ENCODE measurements around the gene ANTXRL.
"Not testable (repeated sequence)": the region's sequence is repeated elsewhere in the genome, so short reads cannot be mapped to it uniquely, and the experiment has no call there.

The ANTXRL gene

GRCh38 chr10:46286991-46287693 lies at the start of gene ANTXRL:
Gene ANTXRL (plus strand): TSS chr10:46286997. CDS start chr10:46287263, 266 bp downstream.
- DNase-seq (ENCODE audit: low read depth) = no peak

DNA sequence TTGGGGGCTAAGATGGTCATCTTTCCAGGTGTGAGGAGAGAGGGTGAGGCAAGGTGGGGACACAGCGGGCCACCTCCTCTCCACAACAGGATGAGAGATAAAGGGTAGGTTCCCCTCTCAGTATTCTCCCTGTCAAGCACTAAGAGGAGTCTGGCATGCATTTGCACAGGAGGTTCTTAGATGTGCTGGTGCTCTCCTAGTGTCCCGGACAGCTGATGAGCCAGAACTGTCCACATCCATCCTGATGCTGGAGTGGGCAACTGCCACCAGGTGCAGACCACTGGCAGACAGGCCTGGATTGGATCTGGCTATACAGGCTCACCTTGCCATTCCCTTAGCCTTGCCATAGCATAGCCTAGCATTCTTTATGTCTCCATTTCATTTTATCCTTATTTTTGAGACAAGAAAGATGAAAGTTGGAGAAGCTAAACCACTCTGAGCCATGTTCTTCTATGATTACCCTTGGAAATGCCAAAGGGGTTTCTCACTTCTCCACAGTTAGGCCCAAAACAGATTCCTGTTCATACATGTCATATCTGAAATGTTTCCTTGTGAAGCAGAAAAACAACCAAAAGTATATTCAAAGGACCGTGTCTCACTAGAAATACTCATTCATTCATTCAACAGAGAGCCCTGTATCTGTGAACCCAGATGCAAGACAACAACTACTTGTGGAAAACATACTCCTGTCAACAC lies 48.8 kb upstream of the ANTXRL start:
- DNase-seq (ENCODE audit: low read depth) = no peak

DNA sequence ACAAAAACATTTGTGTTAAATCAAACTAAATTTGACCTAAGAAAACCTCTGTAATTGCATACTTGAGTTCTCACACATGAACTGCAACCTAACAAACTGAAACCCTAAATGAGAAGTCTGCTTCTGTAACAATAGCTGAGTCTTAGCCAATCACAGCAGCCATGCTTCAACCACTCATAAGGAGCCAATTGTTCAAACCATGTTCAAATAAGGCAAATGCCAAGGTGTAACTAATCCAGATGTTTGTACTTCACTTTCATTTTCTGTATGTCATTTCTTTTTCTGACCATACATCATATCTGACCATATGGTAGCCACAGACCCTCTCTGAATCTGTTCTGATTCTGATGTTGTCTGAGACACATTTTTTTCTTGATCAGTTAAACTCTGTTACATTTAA lies 47.5 kb upstream of the ANTXRL start:
- DNase-seq (ENCODE audit: low read depth) = no peak

GRCh38 chr10:46239993-46240683 lies 46.7 kb upstream of the ANTXRL start:
- no peak for DNase-seq (ENCODE audit: low read depth)

- no peak for DNase-seq (ENCODE audit: low read depth)
These were observed 45.9 kb upstream of the ANTXRL start for GRCh38 chr10:46240684-46241565.

DNA sequence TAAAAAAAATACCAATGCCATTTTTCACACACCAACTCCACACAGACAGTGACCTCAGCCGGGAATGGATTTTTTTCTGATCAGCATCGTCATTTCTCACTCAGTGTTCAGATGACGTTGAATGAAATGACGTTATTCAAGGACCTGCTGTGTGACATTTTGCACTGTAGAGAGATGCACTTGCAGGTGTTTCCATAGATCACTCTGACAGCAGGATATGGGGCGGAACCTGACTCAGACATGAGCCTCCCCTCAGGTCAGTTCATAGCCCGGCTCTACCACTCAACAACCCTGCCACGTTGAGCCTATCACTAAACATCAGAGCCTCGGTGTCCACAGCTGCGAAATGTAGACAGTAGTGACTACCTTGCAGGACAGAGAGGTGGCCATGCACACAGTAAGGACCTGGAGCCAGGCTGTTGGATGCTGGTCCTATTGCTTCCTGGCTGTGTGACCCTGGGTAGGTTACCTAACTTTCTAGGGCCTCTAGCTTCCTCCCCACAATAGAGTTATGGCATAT lies 41.4 kb upstream of the ANTXRL start:
- no peak for DNase-seq (ENCODE audit: low read depth)

GRCh38 chr10:46246400-46247180 lies 40.2 kb upstream of the ANTXRL start:
- not testable (repeated sequence) for DNase-seq (ENCODE audit: low read depth)

- no peak for DNase-seq (ENCODE audit: low read depth)
These were observed 39.7 kb upstream of the ANTXRL start for GRCh38 chr10:46247181-46247475.

DNA sequence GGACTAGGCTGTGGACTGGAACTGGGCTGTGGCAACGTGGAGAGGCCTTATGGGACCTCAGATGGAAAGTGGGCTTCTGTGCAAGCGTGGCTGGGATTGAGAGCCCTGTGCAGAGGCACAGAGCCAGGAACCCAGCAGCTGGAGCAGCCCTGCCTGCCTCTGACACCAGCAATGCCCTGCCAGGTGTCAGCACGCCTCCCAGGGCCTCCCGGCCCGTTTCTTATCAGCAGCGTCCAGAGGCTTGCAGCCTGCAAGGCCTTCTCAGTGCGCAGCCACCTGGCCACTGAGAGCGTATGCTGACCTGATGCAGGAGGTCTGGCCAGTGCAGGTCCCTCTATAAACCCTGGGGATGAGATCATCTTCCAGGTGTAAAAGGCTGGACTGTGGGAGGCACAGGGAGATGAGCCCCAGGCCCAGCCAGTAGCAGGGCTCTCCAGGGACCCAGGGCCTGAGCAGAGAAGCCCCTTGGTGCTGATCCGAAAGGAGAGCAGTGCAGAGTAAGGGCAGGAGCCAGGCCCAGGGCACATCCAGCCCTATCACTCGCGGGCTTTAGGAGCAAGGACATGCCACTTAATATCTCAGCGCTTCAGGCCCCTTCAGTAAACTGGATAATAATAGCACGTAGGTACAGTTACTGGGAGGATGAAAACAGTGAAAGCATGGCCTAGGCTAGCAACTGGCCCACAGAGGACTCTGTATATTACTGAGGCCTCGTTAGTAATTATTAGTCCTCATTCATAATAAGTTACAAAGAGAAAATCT lies 38.8 kb upstream of the ANTXRL start:
- no peak for DNase-seq (ENCODE audit: low read depth)

GRCh38 chr10:46248651-46249146 lies 38.1 kb upstream of the ANTXRL start:
- no peak for DNase-seq (ENCODE audit: low read depth)

- not testable (repeated sequence) for DNase-seq (ENCODE audit: low read depth)
These were observed 37.0 kb upstream of the ANTXRL start for GRCh38 chr10:46249617-46250344.

DNA sequence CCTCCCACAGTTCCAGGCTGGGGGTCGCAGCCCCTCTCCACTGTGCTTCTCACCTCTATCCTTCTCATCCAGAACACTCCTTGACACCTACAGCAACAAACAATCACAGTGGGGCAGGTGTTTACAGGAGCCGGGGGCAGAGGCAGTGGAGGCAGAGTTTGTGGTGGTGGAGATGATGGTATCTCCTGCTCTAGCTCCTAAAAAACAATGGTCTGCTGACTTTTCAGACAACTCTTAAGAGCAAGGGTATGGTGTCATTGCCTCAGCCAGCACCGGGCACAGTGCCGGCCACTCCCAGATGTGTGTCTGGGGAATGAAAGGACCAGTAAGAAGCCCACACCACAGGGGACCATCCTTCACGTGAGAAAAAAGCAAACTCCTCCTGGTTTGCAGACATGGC lies 36.3 kb upstream of the ANTXRL start:
- DNase-seq (ENCODE audit: low read depth) = no peak

DNA sequence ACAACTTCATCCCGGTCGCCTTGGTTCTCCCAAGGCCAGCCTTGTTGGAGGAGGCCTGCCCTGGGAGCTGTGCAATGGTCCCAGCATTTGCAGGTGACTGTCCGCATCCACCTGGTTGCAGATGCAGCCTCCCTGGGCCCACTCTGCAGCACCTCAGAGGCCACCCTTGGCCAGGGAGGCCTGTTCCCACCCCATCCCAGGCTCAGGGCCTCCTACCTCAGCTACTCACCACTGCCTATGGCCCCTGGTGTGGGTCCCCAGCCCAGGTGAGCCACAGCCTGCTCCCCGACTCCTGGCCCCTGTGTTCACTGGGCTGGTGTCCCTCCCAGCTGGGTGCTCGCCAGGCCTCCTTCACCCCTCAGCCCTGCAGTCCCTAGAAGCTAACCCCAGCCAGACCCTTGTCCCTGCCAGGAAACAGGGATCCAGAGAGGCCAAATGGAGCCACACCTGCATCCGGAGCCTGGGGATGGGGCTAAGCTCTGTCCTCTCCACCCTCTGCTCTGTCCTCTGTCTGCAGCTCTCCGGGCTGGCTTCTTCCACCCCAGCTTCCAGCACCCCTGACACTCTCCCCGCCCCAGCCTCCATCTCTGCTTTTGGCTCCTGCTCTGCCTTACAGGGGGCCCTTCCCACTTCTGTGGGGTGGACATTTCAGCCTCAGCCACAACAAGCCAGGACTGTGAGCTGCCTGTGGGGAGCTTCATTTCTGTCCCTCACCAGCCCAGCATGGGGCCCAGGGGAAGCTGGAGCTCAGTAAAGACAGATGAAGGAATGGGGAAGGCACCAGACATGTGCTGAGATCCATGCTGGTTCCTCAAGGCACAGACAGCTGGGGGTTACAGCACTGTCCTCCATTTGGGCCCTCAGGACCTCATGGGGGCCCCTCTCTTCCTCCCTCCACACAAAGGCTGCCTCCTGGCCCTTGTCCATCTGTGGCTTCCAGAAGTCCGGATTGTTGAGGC lies 35.6 kb upstream of the ANTXRL start:
- DNase-seq (ENCODE audit: low read depth) = no peak

DNA sequence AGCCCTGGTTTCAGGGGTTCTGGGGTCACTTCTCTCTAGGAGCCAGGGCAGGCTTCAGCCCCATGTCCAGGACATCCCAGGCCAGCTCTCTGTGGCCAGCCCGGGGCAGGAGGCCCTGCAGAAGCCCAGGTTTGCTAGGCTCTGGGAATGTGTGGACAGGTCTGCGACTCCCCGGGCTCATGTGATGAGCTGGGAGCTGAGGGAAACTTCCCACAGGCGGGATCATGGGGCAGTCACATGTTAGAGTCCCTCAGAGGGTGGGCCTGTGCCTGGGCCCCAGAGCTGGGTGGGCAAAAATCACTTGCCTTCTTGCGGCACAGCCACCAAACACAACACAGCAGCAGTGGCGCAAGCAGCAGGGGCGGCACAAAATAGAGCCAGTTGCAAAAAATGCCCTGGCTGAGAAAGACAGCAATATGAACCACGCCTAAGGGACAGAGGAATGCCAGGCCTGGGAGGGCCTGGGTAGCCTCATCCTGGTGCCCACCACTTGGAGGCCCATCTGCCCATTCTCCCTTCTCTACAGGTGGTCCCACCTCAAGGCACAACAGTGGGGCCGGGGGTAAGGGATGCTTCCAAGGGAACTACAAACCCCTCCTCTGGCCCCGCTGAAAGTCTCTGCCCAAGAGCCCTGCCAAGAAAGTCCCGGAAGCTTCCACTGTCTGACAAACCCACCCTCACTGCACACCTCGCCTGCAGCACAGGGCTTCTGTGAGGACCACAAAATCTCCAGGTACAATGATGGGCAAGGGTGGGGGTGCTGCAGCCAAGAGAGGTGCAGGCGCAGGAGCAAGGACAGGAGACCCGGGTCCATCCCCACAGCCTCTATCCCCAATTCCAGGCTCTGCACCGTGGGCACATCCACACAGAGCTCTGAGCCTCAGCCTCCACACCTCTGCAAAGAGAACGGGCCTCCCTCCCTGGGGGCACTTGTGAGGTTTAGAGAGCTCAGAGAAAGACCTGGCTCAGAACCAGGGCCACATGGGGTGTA lies 34.6 kb upstream of the ANTXRL start:
- no peak for DNase-seq (ENCODE audit: low read depth)

- no peak for DNase-seq (ENCODE audit: low read depth)
These were observed 33.5 kb upstream of the ANTXRL start for GRCh38 chr10:46253076-46254006.

- DNase-seq (ENCODE audit: low read depth) = no peak
These were observed 32.8 kb upstream of the ANTXRL start for GRCh38 chr10:46254007-46254383.

Measured in activated T-helper 9 cell treated with anti-CD3 and anti-CD28 coated beads, Interleukin-2, amount 50 U/mL, for 16 hours (primary cell).